ENCODE measurements around the gene MBIP. TPM values are rescaled to one million over a fixed set of nuclear protein-coding genes. Genes with fewer than 3 reads are reported as not detected.

MBIP gene
- total RNA-seq, 1 experiment from 2014 or later, result 19.1 TPM

DNA sequence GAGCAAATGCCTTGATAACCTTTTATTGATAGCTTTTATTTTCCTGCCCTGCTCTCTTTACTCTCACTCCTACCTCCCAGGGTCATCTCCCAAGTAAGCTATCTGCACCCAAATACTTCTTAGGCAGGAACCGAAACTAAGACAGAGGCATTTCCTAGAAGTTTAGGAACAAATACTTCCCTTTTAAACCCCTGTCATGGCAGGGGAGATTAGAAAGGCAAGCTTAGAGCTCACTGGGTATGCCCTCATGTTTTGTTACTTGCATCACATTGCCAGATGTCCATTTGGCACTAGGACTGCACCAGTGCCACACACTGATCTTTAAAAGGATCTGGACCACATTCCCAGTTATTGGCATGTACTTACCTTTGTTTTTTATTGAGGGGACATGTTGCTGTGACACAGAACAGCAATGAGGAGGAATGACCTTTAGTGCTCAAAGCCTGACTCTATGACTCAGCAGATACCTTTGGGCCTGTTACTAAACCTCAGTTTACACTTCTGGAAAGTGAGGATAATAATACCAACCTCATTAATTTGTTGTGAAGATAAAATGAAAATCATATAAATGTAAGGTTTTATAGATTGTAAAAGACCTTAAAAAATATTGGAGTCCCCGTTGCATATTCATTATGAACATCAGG is 40.9 kb upstream of the MBIP start:
- ATAC-seq (no peak), DNase-seq (ENCODE audit: low read depth, low spot score) (no peak)
- CTCF ChIA-PET, result no interaction called here

DNA sequence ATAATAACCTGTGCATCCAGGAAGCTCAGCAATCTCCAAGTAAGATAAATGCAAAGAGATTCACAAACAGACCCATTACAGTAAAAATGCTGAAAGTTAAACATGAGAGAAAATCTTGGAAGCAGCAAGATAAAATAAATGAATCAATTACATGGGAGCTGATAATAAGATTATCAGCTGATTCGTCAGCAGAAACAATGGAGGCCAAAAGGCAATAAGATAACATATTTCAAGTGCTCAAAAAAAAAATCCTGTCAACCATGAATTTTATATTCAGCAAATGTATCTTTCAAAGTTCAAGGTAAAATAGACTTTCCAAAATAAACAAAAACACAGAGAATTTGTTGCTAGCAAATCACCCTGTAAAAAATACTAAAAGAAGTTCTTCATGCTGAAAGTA is 36.4 kb upstream of the MBIP start:
- no peak overlapping the region for H3K4me2 ChIP-seq (ENCODE audit: low read length)
- no peak overlapping the region for H2AFZ ChIP-seq (ENCODE audit: low read depth, low read length, poor library complexity, severe bottlenecking)
- H3K79me2 ChIP-seq (ENCODE audit: insufficient read depth, low read length), result no peaks in the 10 kb centered on the region
- intact Hi-C loops (cut with micrococcal nuclease), result no loop called here
- no peaks in the 10 kb centered on the region for H3K9me2 ChIP-seq (ENCODE audit: insufficient read depth)
- ATAC-seq (no peak), DNase-seq (ENCODE audit: low read depth, low spot score) (no peak)
- RAD21 ChIA-PET (ENCODE audit: low non-redundant PET in 1 of 2, low total read pairs in 2 of 2, uncharacterized antibody in 2 of 2, unreplicated experiment in 2 of 2), result no interaction called here
- no peak overlapping the region for H3K9ac ChIP-seq (ENCODE audit: low read length)
- H3K27ac ChIP-seq (ENCODE audit: low read depth, low read length), result no peak overlapping the region
- H3K9me3 ChIP-seq (ENCODE audit: control insufficient read depth in 1 of 2, insufficient read depth in 1 of 2, low read depth in 1 of 2, low read length in 2 of 2), result no peaks in the 10 kb centered on the region; a peak in 1 of 4 replicates
- TF ChIP-seq SRF (IDR thresholded peaks at IDR 0.05; ENCODE audit: low read depth), result no peak
- TF ChIP-seq ZNF274 (IDR thresholded peaks at IDR 0.05; ENCODE audit: low read depth, low read length), result no peak
- no peak for TF ChIP-seq JUND (IDR thresholded peaks at IDR 0.05)
- TF ChIP-seq POLR2A (IDR thresholded peaks at IDR 0.05; ENCODE audit: borderline replicate concordance, extremely low read depth, insufficient read depth, insufficient read length), result no peak
- H3K36me3 ChIP-seq (ENCODE audit: control insufficient read depth in 1 of 2, insufficient read depth in 2 of 2, low read length in 2 of 2), result no peaks in the 10 kb centered on the region
- no TSS peak for BruUV-seq (replicated peaks)
- H3K27me3 ChIP-seq (ENCODE audit: insufficient read depth, low read length), result no peaks in the 10 kb centered on the region
- CTCF ChIA-PET, result interaction anchor here (0.7 to 1.5 kb wide), 2 partner anchors 17 to 198 kb away, joined by 3 to 4 read pairs; no protein-coding TSS in a partner anchor
- H3K4me3 ChIP-seq (replicated peaks in 1 of 2; ENCODE audit: low read depth in 1 of 2, low read length in 2 of 2), result no peak overlapping the region
- H4K20me1 ChIP-seq (ENCODE audit: insufficient read depth), result no peaks in the 10 kb centered on the region
- no peaks in the 10 kb centered on the region for H3K4me1 ChIP-seq (ENCODE audit: control insufficient read depth in 1 of 2, insufficient read depth in 2 of 2, low read length in 2 of 2)
- POLR2A ChIA-PET, result no interaction called here

More for the DNA sequence above, 40.9 kb upstream of the MBIP start:
- TF ChIP-seq POLR2AphosphoS5 (IDR thresholded peaks at IDR 0.05; ENCODE audit: low read depth, low read length), result no peak
- H3K9me3 ChIP-seq (ENCODE audit: control insufficient read depth in 1 of 2, insufficient read depth in 1 of 2, low read depth in 1 of 2, low read length in 2 of 2), result no peaks in the 10 kb centered on the region
- H3K27ac ChIP-seq (ENCODE audit: low read depth, low read length), result no peak overlapping the region
- no peaks in the 10 kb centered on the region for H3K4me1 ChIP-seq (ENCODE audit: control insufficient read depth in 1 of 2, insufficient read depth in 2 of 2, low read length in 2 of 2)
- ChIA-PET POLR2A (no interaction called here), RAD21 (ENCODE audit: low non-redundant PET in 1 of 2, low total read pairs in 2 of 2, uncharacterized antibody in 2 of 2, unreplicated experiment in 2 of 2) (no interaction called here)
- H3K4me2 ChIP-seq (ENCODE audit: low read length), result no peak overlapping the region
- H2AFZ ChIP-seq (ENCODE audit: low read depth, low read length, poor library complexity, severe bottlenecking), result no peak overlapping the region
- H3K9ac ChIP-seq (ENCODE audit: low read length), result no peak overlapping the region
- no peaks in the 10 kb centered on the region for H3K9me2 ChIP-seq (ENCODE audit: insufficient read depth)
- BruUV-seq (replicated peaks), result no TSS peak
- no peaks in the 10 kb centered on the region for H3K36me3 ChIP-seq (ENCODE audit: control insufficient read depth in 1 of 2, insufficient read depth in 2 of 2, low read length in 2 of 2)
- H3K27me3 ChIP-seq (ENCODE audit: insufficient read depth, low read length), result no peaks in the 10 kb centered on the region
- intact Hi-C loops (cut with micrococcal nuclease), result no loop called here
- no peak overlapping the region for H3K4me3 ChIP-seq (replicated peaks in 1 of 2; ENCODE audit: low read depth in 1 of 2, low read length in 2 of 2)
- no peaks in the 10 kb centered on the region for H4K20me1 ChIP-seq (ENCODE audit: insufficient read depth)
- H3K79me2 ChIP-seq (ENCODE audit: insufficient read depth, low read length), result no peaks in the 10 kb centered on the region
